ENCODE data around the gene ZNF554.

DNA sequence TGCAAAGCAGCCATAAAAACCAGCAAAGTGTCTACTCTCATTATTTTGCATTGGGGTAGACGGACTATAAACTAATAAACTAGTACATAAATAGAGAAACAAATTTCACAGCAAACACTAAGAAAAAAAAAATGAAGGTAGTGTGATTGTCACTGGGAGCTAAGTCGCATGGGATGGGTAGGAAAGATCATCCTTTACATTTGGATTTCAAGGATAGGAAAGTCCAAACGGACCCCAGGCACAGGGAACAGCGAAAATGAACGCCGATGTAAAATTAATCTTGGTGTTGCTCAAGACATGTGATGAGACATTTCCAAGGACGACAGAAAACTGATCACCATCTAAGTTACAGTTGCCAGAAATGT, 35.9 kb upstream of the ZNF554 start:
- TF ChIP-seq, protein P1, sequence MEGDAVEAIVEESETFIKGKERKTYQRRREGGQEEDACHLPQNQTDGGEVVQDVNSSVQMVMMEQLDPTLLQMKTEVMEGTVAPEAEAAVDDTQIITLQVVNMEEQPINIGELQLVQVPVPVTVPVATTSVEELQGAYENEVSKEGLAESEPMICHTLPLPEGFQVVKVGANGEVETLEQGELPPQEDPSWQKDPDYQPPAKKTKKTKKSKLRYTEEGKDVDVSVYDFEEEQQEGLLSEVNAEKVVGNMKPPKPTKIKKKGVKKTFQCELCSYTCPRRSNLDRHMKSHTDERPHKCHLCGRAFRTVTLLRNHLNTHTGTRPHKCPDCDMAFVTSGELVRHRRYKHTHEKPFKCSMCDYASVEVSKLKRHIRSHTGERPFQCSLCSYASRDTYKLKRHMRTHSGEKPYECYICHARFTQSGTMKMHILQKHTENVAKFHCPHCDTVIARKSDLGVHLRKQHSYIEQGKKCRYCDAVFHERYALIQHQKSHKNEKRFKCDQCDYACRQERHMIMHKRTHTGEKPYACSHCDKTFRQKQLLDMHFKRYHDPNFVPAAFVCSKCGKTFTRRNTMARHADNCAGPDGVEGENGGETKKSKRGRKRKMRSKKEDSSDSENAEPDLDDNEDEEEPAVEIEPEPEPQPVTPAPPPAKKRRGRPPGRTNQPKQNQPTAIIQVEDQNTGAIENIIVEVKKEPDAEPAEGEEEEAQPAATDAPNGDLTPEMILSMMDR (IDR thresholded peaks at IDR 0.05; ENCODE audit: insufficient read depth, low read length), result no peak
- TF ChIP-seq, protein P2, sequence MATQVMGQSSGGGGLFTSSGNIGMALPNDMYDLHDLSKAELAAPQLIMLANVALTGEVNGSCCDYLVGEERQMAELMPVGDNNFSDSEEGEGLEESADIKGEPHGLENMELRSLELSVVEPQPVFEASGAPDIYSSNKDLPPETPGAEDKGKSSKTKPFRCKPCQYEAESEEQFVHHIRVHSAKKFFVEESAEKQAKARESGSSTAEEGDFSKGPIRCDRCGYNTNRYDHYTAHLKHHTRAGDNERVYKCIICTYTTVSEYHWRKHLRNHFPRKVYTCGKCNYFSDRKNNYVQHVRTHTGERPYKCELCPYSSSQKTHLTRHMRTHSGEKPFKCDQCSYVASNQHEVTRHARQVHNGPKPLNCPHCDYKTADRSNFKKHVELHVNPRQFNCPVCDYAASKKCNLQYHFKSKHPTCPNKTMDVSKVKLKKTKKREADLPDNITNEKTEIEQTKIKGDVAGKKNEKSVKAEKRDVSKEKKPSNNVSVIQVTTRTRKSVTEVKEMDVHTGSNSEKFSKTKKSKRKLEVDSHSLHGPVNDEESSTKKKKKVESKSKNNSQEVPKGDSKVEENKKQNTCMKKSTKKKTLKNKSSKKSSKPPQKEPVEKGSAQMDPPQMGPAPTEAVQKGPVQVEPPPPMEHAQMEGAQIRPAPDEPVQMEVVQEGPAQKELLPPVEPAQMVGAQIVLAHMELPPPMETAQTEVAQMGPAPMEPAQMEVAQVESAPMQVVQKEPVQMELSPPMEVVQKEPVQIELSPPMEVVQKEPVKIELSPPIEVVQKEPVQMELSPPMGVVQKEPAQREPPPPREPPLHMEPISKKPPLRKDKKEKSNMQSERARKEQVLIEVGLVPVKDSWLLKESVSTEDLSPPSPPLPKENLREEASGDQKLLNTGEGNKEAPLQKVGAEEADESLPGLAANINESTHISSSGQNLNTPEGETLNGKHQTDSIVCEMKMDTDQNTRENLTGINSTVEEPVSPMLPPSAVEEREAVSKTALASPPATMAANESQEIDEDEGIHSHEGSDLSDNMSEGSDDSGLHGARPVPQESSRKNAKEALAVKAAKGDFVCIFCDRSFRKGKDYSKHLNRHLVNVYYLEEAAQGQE (IDR thresholded peaks at IDR 0.05; ENCODE audit: insufficient replicate concordance, low read depth), result no peak
- TF ChIP-seq POLR2AphosphoS5 (IDR thresholded peaks at IDR 0.05; ENCODE audit: low read depth), result no peak
- TF ChIP-seq GABPA (IDR thresholded peaks at IDR 0.05; ENCODE audit: low read depth), result no peak
